ENCODE measurements around the gene AKR7A3. TPM values are rescaled to one million over a fixed set of nuclear protein-coding genes. Genes with fewer than 3 reads are reported as not detected.

AKR7A3 gene
- total and polyA plus RNA-seq, 4 donors = 0.23 to 69.6 (median 55.0) TPM

- Histone ChIP-seq H3K4me1 (ENCODE audit: control insufficient read depth in 4 of 4, insufficient read depth in 4 of 4, low read length in 3 of 4) (peaks cover 0 to 29% (median 17%) of the 10 kb centered on the region in 4 donors), H3K9ac (ENCODE audit: low read depth in 1 of 2, low read length in 2 of 2) (peak overlapping the region; percentile 83 to 96), H3K4me3 (ENCODE audit: low read depth in 1 of 3, low read length in 3 of 3) (peak overlapping the region; percentile 71 to 96 (median 79)), H3K27me3 (ENCODE audit: control insufficient read depth in 4 of 4, insufficient read depth in 4 of 4, low read length in 3 of 4) (no peaks in the 10 kb centered on the region), H3K9me3 (ENCODE audit: control insufficient read depth in 4 of 4, low read length in 3 of 4) (no peaks in the 10 kb centered on the region), H3K27ac (ENCODE audit: low read depth in 1 of 2, low read length in 2 of 2) (peak overlapping the region; percentile 94 to 98), H3K36me3 (ENCODE audit: control insufficient read depth in 4 of 4, insufficient read depth in 3 of 4, low read depth in 1 of 4, low read length in 3 of 4) (peaks cover 4 to 9% (median 7%) of the 10 kb centered on the region in 4 donors)
- 34% methylated on average over 22 of the region's 22 CpGs for WGBS
- DNase-seq (ENCODE audit: low spot score) = no peak
- TF ChIP-seq, protein P1, sequence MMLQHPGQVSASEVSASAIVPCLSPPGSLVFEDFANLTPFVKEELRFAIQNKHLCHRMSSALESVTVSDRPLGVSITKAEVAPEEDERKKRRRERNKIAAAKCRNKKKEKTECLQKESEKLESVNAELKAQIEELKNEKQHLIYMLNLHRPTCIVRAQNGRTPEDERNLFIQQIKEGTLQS (IDR thresholded peaks at IDR 0.05) = peak; percentile 26
- TF ChIP-seq TAF1 (conservative IDR thresholded peaks at IDR 0.05) = no peak
- peak; percentile 50 to 81 for TF ChIP-seq JUND (IDR thresholded peaks at IDR 0.05)
- TF ChIP-seq REST (IDR thresholded peaks at IDR 0.05) = peak; percentile 85
- TF ChIP-seq, protein P2, sequence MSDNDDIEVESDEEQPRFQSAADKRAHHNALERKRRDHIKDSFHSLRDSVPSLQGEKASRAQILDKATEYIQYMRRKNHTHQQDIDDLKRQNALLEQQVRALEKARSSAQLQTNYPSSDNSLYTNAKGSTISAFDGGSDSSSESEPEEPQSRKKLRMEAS (IDR thresholded peaks at IDR 0.05) = peak; percentile 82
- peak; percentile 46 for TF ChIP-seq FOXA2 (IDR thresholded peaks at IDR 0.05)
- TF ChIP-seq GABPA (IDR thresholded peaks at IDR 0.05 in 1 of 2, conservative IDR thresholded peaks at IDR 0.05 in 1 of 2) = no peak
- TF ChIP-seq HNF4A (conservative IDR thresholded peaks at IDR 0.05) = peak; percentile 99
- TF ChIP-seq SP1 (IDR thresholded peaks at IDR 0.05) = peak; percentile 85
- peak; percentile 98 for TF ChIP-seq HNF4G (IDR thresholded peaks at IDR 0.05)
- TF ChIP-seq, protein P3, sequence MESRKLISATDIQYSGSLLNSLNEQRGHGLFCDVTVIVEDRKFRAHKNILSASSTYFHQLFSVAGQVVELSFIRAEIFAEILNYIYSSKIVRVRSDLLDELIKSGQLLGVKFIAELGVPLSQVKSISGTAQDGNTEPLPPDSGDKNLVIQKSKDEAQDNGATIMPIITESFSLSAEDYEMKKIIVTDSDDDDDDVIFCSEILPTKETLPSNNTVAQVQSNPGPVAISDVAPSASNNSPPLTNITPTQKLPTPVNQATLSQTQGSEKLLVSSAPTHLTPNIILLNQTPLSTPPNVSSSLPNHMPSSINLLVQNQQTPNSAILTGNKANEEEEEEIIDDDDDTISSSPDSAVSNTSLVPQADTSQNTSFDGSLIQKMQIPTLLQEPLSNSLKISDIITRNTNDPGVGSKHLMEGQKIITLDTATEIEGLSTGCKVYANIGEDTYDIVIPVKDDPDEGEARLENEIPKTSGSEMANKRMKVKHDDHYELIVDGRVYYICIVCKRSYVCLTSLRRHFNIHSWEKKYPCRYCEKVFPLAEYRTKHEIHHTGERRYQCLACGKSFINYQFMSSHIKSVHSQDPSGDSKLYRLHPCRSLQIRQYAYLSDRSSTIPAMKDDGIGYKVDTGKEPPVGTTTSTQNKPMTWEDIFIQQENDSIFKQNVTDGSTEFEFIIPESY (IDR thresholded peaks at IDR 0.05) = peak; percentile 78
- peak; percentile 82 to 89 for TF ChIP-seq RXRA (IDR thresholded peaks at IDR 0.05)
- TF ChIP-seq FOXA1 (IDR thresholded peaks at IDR 0.05) = no peak
- TF ChIP-seq NR2F2 (IDR thresholded peaks at IDR 0.05) = no peak
- peak; percentile 69 to 86 for TF ChIP-seq EGR1 (IDR thresholded peaks at IDR 0.05; ENCODE audit: low read depth in 2 of 2)
- TF ChIP-seq, protein P4, sequence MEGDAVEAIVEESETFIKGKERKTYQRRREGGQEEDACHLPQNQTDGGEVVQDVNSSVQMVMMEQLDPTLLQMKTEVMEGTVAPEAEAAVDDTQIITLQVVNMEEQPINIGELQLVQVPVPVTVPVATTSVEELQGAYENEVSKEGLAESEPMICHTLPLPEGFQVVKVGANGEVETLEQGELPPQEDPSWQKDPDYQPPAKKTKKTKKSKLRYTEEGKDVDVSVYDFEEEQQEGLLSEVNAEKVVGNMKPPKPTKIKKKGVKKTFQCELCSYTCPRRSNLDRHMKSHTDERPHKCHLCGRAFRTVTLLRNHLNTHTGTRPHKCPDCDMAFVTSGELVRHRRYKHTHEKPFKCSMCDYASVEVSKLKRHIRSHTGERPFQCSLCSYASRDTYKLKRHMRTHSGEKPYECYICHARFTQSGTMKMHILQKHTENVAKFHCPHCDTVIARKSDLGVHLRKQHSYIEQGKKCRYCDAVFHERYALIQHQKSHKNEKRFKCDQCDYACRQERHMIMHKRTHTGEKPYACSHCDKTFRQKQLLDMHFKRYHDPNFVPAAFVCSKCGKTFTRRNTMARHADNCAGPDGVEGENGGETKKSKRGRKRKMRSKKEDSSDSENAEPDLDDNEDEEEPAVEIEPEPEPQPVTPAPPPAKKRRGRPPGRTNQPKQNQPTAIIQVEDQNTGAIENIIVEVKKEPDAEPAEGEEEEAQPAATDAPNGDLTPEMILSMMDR (IDR thresholded peaks at IDR 0.05; ENCODE audit: low read depth, low read length, missing input control) = no peak
- peak; percentile 55 for TF ChIP-seq YY1 (IDR thresholded peaks at IDR 0.05)
- peak; percentile 24 to 40 for TF ChIP-seq RAD21 (IDR thresholded peaks at IDR 0.05)
These were observed 15.3 kb downstream of the AKR7A3 start for GRCh38 chr1:19273106-19273843.

All from liver (tissue), 9 donors.